ENCODE measurements around the gene RNU1-3. TPM values are rescaled to one million over a fixed set of nuclear protein-coding genes. Genes with fewer than 3 reads are reported as not detected.
"Not testable (repeated sequence)": the region's sequence is repeated elsewhere in the genome, so short reads cannot be mapped to it uniquely, and the experiment has no call there.

RNU1-3 gene
- total RNA-seq, 1 experiment from 2014 or later, result 1,290 TPM

DNA sequence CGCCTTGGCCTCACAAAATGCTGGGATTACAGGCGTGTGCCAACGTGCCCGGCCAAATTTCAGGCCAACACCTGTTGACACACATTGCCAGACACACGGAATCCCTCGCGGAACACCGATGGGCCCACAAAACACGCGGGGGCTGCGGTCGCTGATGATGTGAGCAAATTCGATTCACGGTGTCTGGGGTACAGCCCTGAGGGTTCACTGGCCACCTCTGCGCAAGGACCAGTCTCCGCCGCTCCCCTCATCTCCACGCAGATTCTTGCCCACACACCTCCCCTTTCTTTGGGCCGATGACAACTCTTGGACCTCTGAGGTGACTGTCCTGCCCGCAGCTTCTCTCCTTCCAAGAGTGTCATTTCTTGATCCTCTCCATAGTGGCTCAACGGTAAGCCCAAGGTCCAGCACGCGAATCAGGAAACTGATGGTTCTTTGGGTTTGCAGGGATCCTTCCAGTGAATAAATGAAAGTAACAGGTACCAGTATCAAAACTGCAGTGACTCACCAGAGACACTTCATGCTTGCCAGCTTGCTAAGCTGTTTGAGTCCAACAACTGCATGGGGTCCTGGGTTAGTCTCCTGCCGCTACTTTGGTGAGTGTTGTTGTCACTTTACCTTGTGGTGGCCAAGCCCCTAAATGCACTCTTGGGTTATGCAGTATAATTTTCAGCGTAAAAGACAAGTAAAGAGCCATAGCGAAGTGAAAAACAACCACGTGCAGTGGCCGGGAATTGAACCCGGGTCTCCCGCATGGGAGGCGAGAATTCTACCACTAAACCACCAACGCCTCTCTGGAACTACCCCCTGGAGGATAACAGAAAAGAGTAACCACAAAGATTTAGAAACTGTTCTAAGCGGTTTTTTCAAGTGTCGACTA lies 11.0 kb upstream of the RNU1-3 start:
- ATAC-seq (peak; percentile 99), DNase-seq (ENCODE audit: low read depth, low spot score) (peak; percentile 95)
- no peak for TF ChIP-seq TCF7L2 (IDR thresholded peaks at IDR 0.05; ENCODE audit: low read depth, low read length)
- peak; percentile 39; the same call in 1 of the 2 replicates for TF ChIP-seq POLR2AphosphoS5 (IDR thresholded peaks at IDR 0.05; ENCODE audit: low read depth, low read length)
- POLR2A ChIA-PET, result no interaction called here
- Histone ChIP-seq H3K36me3 (ENCODE audit: control insufficient read depth, insufficient read depth, low read length) (no peaks in the 10 kb centered on the region), H3K27ac (ENCODE audit: low read length) (no peak overlapping the region), H3K4me3 (ENCODE audit: low read depth in 2 of 2, low read length in 2 of 2) (peak overlapping the region; percentile 34 to 42), H3K9me3 (ENCODE audit: control insufficient read depth, insufficient read depth, low read depth, low read length) (no peaks in the 10 kb centered on the region), H3K4me1 (ENCODE audit: control insufficient read depth, insufficient read depth, low read length) (peaks cover 3% of the 10 kb centered on the region; the same call in 1 of the 2 replicates), H3K27me3 (ENCODE audit: control insufficient read depth, insufficient read depth, low read length) (no peaks in the 10 kb centered on the region)
- in situ Hi-C loops (cut with HindIII; ENCODE audit: low pct_unique_long_range_greater_than_20kb, low sequenced_read_pairs) (no loop called here), intact Hi-C loops (cut with micrococcal nuclease; ENCODE audit: unreplicated experiment) (no loop called here)
- no TSS peak for BruUV-seq (replicated peaks)
- CTCF ChIA-PET, result no interaction called here

GRCh38 chr1:16676661-16677523 lies 10.1 kb upstream of the RNU1-3 start:
- intact Hi-C loops (cut with micrococcal nuclease; ENCODE audit: unreplicated experiment); ATAC-seq; POLR2A ChIA-PET; H3K27me3 ChIP-seq (ENCODE audit: control insufficient read depth, insufficient read depth, low read length); DNase-seq (ENCODE audit: low read depth, low spot score); H3K4me1 ChIP-seq (ENCODE audit: control insufficient read depth, insufficient read depth, low read length); H3K36me3 ChIP-seq (ENCODE audit: control insufficient read depth, insufficient read depth, low read length); H3K9me3 ChIP-seq (ENCODE audit: control insufficient read depth, insufficient read depth, low read depth, low read length); in situ Hi-C loops (cut with HindIII; ENCODE audit: low pct_unique_long_range_greater_than_20kb, low sequenced_read_pairs); H3K27ac ChIP-seq (ENCODE audit: low read length); H3K4me3 ChIP-seq (ENCODE audit: low read depth in 2 of 2, low read length in 2 of 2); CTCF ChIA-PET; BruUV-seq (replicated peaks): not testable (repeated sequence)

- POLR2A ChIA-PET; CTCF ChIA-PET; H3K9me3 ChIP-seq (ENCODE audit: control insufficient read depth, insufficient read depth, low read depth, low read length); H3K27ac ChIP-seq (ENCODE audit: low read length); H3K4me1 ChIP-seq (ENCODE audit: control insufficient read depth, insufficient read depth, low read length); ATAC-seq; in situ Hi-C loops (cut with HindIII; ENCODE audit: low pct_unique_long_range_greater_than_20kb, low sequenced_read_pairs); H3K4me3 ChIP-seq (ENCODE audit: low read depth in 2 of 2, low read length in 2 of 2); H3K27me3 ChIP-seq (ENCODE audit: control insufficient read depth, insufficient read depth, low read length); H3K36me3 ChIP-seq (ENCODE audit: control insufficient read depth, insufficient read depth, low read length); BruUV-seq (replicated peaks); intact Hi-C loops (cut with micrococcal nuclease; ENCODE audit: unreplicated experiment); DNase-seq (ENCODE audit: low read depth, low spot score): not testable (repeated sequence)
Observed at GRCh38 chr1:16675118-16675510, 8.4 kb upstream of the RNU1-3 start.

DNA sequence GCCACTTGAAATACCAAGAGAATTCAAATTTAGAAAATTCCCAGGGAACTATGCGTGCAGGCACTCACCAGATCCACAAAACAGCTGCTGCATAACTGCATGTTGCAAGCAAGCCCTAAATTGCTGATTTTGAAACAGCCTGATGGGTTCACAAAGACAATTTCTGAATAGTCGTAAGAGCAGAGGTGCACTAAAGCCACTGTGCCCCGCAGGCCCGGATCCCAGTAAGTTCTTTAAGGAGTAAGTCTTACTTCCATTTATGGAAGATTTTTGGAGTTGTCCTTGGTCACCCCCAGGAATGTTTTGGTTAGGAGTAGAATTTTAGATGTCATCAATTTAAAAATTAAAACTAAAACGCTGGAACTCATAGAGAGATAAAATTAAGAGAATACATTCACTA lies 7.2 kb upstream of the RNU1-3 start:
- in situ Hi-C loops (cut with HindIII; ENCODE audit: low pct_unique_long_range_greater_than_20kb, low sequenced_read_pairs); H3K9me3 ChIP-seq (ENCODE audit: control insufficient read depth, insufficient read depth, low read depth, low read length); ATAC-seq; H3K36me3 ChIP-seq (ENCODE audit: control insufficient read depth, insufficient read depth, low read length); H3K27ac ChIP-seq (ENCODE audit: low read length); DNase-seq (ENCODE audit: low read depth, low spot score); H3K4me3 ChIP-seq (ENCODE audit: low read depth in 2 of 2, low read length in 2 of 2); POLR2A ChIA-PET; BruUV-seq (replicated peaks); H3K27me3 ChIP-seq (ENCODE audit: control insufficient read depth, insufficient read depth, low read length); H3K4me1 ChIP-seq (ENCODE audit: control insufficient read depth, insufficient read depth, low read length); intact Hi-C loops (cut with micrococcal nuclease; ENCODE audit: unreplicated experiment): not testable (repeated sequence)
- CTCF ChIA-PET, result interaction anchor here (0.7 kb wide), 1 partner anchor 278 kb away, joined by 6 read pairs; no protein-coding TSS in a partner anchor

DNA sequence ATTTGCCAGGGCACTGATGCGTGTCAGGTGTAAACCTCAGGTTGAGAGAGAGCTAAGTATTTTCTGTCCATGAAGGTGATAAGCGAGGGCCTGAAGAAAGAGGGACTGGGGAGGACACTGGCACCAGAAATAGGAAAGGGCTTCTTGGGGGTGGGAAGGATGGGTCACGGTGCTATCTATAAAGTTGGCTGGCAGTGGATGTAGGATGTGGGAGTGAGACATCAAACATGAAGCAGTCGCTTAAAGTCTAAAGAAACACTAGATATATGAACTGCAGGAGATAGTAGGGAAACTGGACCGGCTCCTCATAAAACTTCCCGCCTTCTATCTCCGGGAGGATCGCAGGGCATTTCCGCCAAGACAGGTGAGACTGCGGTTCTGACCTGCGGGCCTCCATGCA lies 912 bp downstream of the RNU1-3 start:
- intact Hi-C loops (cut with micrococcal nuclease; ENCODE audit: unreplicated experiment); BruUV-seq (replicated peaks); DNase-seq (ENCODE audit: low read depth, low spot score); H3K27ac ChIP-seq (ENCODE audit: low read length); H3K9me3 ChIP-seq (ENCODE audit: control insufficient read depth, insufficient read depth, low read depth, low read length); POLR2A ChIA-PET; in situ Hi-C loops (cut with HindIII; ENCODE audit: low pct_unique_long_range_greater_than_20kb, low sequenced_read_pairs); H3K4me1 ChIP-seq (ENCODE audit: control insufficient read depth, insufficient read depth, low read length); H3K4me3 ChIP-seq (ENCODE audit: low read depth in 2 of 2, low read length in 2 of 2); H3K36me3 ChIP-seq (ENCODE audit: control insufficient read depth, insufficient read depth, low read length); H3K27me3 ChIP-seq (ENCODE audit: control insufficient read depth, insufficient read depth, low read length); CTCF ChIA-PET: not testable (repeated sequence)
- ATAC-seq, result peak; percentile 74

- in situ Hi-C loops (cut with HindIII; ENCODE audit: low pct_unique_long_range_greater_than_20kb, low sequenced_read_pairs), result not testable (repeated sequence)
Observed at GRCh38 chr1:16658234-16658633, 8.5 kb downstream of the RNU1-3 start.

More at GRCh38 chr1:16658234-16658633, 8.5 kb downstream of the RNU1-3 start:
- H3K4me3 ChIP-seq (ENCODE audit: low read depth in 2 of 2, low read length in 2 of 2); ATAC-seq; DNase-seq (ENCODE audit: low read depth, low spot score); intact Hi-C loops (cut with micrococcal nuclease; ENCODE audit: unreplicated experiment); H3K4me1 ChIP-seq (ENCODE audit: control insufficient read depth, insufficient read depth, low read length); H3K36me3 ChIP-seq (ENCODE audit: control insufficient read depth, insufficient read depth, low read length); BruUV-seq (replicated peaks); POLR2A ChIA-PET; H3K27ac ChIP-seq (ENCODE audit: low read length); CTCF ChIA-PET; H3K27me3 ChIP-seq (ENCODE audit: control insufficient read depth, insufficient read depth, low read length); H3K9me3 ChIP-seq (ENCODE audit: control insufficient read depth, insufficient read depth, low read depth, low read length): not testable (repeated sequence)
